Measurements from ENCODE around the gene ACSL3. TPM values are rescaled to one million over a fixed set of nuclear protein-coding genes. Genes with fewer than 3 reads are reported as not detected.
"Not testable (repeated sequence)": the region's sequence is repeated elsewhere in the genome, so short reads cannot be mapped to it uniquely, and the experiment has no call there.

ACSL3 gene
- total RNA-seq, 1 experiment from 2014 or later = 90.6 TPM

- DNase-seq (ENCODE audit: low read depth) = peak; percentile 47
These were observed 8.7 kb upstream of the ACSL3 start for GRCh38 chr2:222851956-222852617.

- no peak for DNase-seq (ENCODE audit: low read depth)
These were observed 5.8 kb upstream of the ACSL3 start for GRCh38 chr2:222854773-222855700.

- peak; percentile 91 for DNase-seq (ENCODE audit: low read depth)
These were observed 837 bp upstream of the ACSL3 start for GRCh38 chr2:222859786-222860612.

GRCh38 chr2:222861411-222862105 is 722 bp downstream of the ACSL3 start:
- DNase-seq (ENCODE audit: low read depth) = peak; percentile 22

- peak; percentile 47 for DNase-seq (ENCODE audit: low read depth)
These were observed 1.5 kb downstream of the ACSL3 start for GRCh38 chr2:222862106-222862908.

GRCh38 chr2:222862909-222863544 is 2.2 kb downstream of the ACSL3 start:
- DNase-seq (ENCODE audit: low read depth) = peak; percentile 14

GRCh38 chr2:222864296-222864695 is 3.5 kb downstream of the ACSL3 start:
- DNase-seq (ENCODE audit: low read depth) = peak; percentile 76

- DNase-seq (ENCODE audit: low read depth) = no peak
These were observed 4.5 kb downstream of the ACSL3 start for GRCh38 chr2:222865301-222865700.

GRCh38 chr2:222866358-222866960 is 5.6 kb downstream of the ACSL3 start:
- DNase-seq (ENCODE audit: low read depth) = no peak

- not testable (repeated sequence) for DNase-seq (ENCODE audit: low read depth)
These were observed 7.9 kb downstream of the ACSL3 start for GRCh38 chr2:222868560-222869251.

- no peak for DNase-seq (ENCODE audit: low read depth)
These were observed 8.4 kb downstream of the ACSL3 start for GRCh38 chr2:222869252-222869560.

GRCh38 chr2:222871291-222871690 is 10.5 kb downstream of the ACSL3 start:
- DNase-seq (ENCODE audit: low read depth) = no peak

- no peak for DNase-seq (ENCODE audit: low read depth)
These were observed 11.7 kb downstream of the ACSL3 start for GRCh38 chr2:222872551-222872950.

GRCh38 chr2:222875482-222875881 is 14.6 kb downstream of the ACSL3 start:
- no peak for DNase-seq (ENCODE audit: low read depth)

GRCh38 chr2:222876947-222877346 is 16.1 kb downstream of the ACSL3 start:
- DNase-seq (ENCODE audit: low read depth) = no peak

GRCh38 chr2:222877556-222878300 is 16.9 kb downstream of the ACSL3 start:
- no peak for DNase-seq (ENCODE audit: low read depth)

- no peak for DNase-seq (ENCODE audit: low read depth)
These were observed 17.6 kb downstream of the ACSL3 start for GRCh38 chr2:222878301-222878876.
